Fibroblast of skin of abdomen (primary cell): ENCODE measurements around the gene SNX30.
A peak's percentile ranks its signal among the peaks of the same experiment; 100 is the strongest.

Source experiments
- DNase-seq: peaks from one replicate; pipeline ENCODE4 v3.0.0-alpha.2; 2013

Gene SNX30

GRCh38 chr9:112831281-112831851 lies 80.8 kb downstream of the SNX30 start:
- DNase-seq: no peak

GRCh38 chr9:112831969-112832368 lies 81.4 kb downstream of the SNX30 start:
- no peak for DNase-seq

- no peak for DNase-seq
Measured at GRCh38 chr9:112833081-112833480, 82.5 kb downstream of the SNX30 start.

- no peak for DNase-seq
Measured at GRCh38 chr9:112836394-112836793, 85.8 kb downstream of the SNX30 start.

- DNase-seq: no peak
Measured at GRCh38 chr9:112838342-112838741, 87.8 kb downstream of the SNX30 start.

GRCh38 chr9:112839331-112839730 lies 88.8 kb downstream of the SNX30 start:
- no peak for DNase-seq

- no peak for DNase-seq
Measured at GRCh38 chr9:112841261-112841660, 90.7 kb downstream of the SNX30 start.

- DNase-seq: no peak
Measured at GRCh38 chr9:112842555-112842954, 92.0 kb downstream of the SNX30 start.

- DNase-seq: peak; percentile 56
Measured at GRCh38 chr9:112844771-112845542, 94.4 kb downstream of the SNX30 start.

- peak; percentile 65 for DNase-seq
Measured at GRCh38 chr9:112846528-112847488, 96.2 kb downstream of the SNX30 start.

GRCh38 chr9:112848316-112849151 lies 98.0 kb downstream of the SNX30 start:
- no peak for DNase-seq

GRCh38 chr9:112849363-112849922 lies 98.9 kb downstream of the SNX30 start:
- DNase-seq: no peak

GRCh38 chr9:112850840-112851239 lies 100.3 kb downstream of the SNX30 start:
- DNase-seq: no peak

- no peak for DNase-seq
Measured at GRCh38 chr9:112852741-112853504, 102.4 kb downstream of the SNX30 start.

GRCh38 chr9:112853882-112854585 lies 103.5 kb downstream of the SNX30 start:
- DNase-seq: no peak

GRCh38 chr9:112854657-112855056 lies 104.1 kb downstream of the SNX30 start:
- no peak for DNase-seq

- no peak for DNase-seq
Measured at GRCh38 chr9:112856200-112856599, 105.6 kb downstream of the SNX30 start.

GRCh38 chr9:112856843-112857242 lies 106.3 kb downstream of the SNX30 start:
- no peak for DNase-seq

- no peak for DNase-seq
Measured at GRCh38 chr9:112858005-112858404, 107.4 kb downstream of the SNX30 start.

- no peak for DNase-seq
Measured at GRCh38 chr9:112858625-112859147, 108.1 kb downstream of the SNX30 start.
